Thyroid gland (tissue), 4 donors: Measurements from ENCODE around the gene MAN1B1. TPM values are rescaled to one million over a fixed set of nuclear protein-coding genes. Genes with fewer than 3 reads are reported as not detected.

Source experiments
- DNase-seq, 2 donors: peaks; one replicate each; pipeline ENCODE4 v3.0.0-alpha.2; 2019
- H3K27ac ChIP-seq, 3 donors: fragments of 200-600 bp; sonication (generic); 1 replicate in 2 of 3; 2 replicates in 1 of 3; pipeline ENCODE4 v1.5.1; 2016 to 2019; ENCODE audit warnings: mild to moderate bottlenecking in 1 of 3, moderate library complexity in 1 of 3
- H3K27me3 ChIP-seq: fragments of 200-600 bp; sonication (generic); one replicate; pipeline ENCODE4 v1.5.1; 2019
- H3K36me3 ChIP-seq, 2 donors: fragments of 200-600 bp; sonication (generic); one replicate each; pipeline ENCODE4 v1.5.1; 2016 to 2019
- H3K4me1 ChIP-seq, 2 donors: fragments of 200-600 bp; sonication (generic); one replicate each; pipeline ENCODE4 v1.5.1; 2017 to 2019
- H3K4me3 ChIP-seq, 3 donors: fragments of 200-600 bp; sonication (generic); replicated peaks in 1 of 3; 1 replicate in 2 of 3; 2 replicates in 1 of 3; pipeline ENCODE4 v1.5.1; 2016; ENCODE audit warnings: mild to moderate bottlenecking in 1 of 3
- H3K9me3 ChIP-seq: fragments of 200-600 bp; sonication (generic); one replicate; pipeline ENCODE4 v1.5.1; 2017
- POLR2A ChIP-seq, 2 donors: fragments of 450-650 bp; IDR thresholded peaks; one replicate each; pipeline ENCODE4 v1.6.1; 2017; ENCODE audit warnings: antibody characterized with exemption in 2 of 2, mild to moderate bottlenecking in 2 of 2, moderate library complexity in 1 of 2
- WGBS, 2 donors: methylation state at CpG; one replicate each; pipeline ENCODE4 v1.1.5; 2017; 5-methylcytosine and 5-hydroxymethylcytosine counted together
- intact Hi-C: fragments of 100-400 bp; cut with DNase I; formaldehyde crosslinking; loops from one replicate; pipeline ENCODE4 v1.15.1; 2023
- total RNA-seq, 4 donors: library from RNA; depleted of rRNA; stranded (reverse); fragments of >200 nt; gene quantifications; one replicate each; pipeline ENCODE4 v1.2.3, GENCODE V29; 2016
- TF ChIP-seq, protein P1 (sequence below), 6 experiments: fragments of 200-600 bp in 3 of 6; fragments of 450-650 bp in 3 of 6; sonication (generic) in 3 of 6; IDR thresholded peaks; one replicate each; pipeline ENCODE4 v1.5.1; 2016 to 2019; ENCODE audit warnings: antibody characterized with exemption in 6 of 6, mild to moderate bottlenecking in 2 of 6, inconsistent platforms in 1 of 6, moderate library complexity in 1 of 6

The MAN1B1 gene
- total RNA-seq, 4 donors from 2014 or later: 48.2 to 73.8 (median 67.2) TPM

DNA sequence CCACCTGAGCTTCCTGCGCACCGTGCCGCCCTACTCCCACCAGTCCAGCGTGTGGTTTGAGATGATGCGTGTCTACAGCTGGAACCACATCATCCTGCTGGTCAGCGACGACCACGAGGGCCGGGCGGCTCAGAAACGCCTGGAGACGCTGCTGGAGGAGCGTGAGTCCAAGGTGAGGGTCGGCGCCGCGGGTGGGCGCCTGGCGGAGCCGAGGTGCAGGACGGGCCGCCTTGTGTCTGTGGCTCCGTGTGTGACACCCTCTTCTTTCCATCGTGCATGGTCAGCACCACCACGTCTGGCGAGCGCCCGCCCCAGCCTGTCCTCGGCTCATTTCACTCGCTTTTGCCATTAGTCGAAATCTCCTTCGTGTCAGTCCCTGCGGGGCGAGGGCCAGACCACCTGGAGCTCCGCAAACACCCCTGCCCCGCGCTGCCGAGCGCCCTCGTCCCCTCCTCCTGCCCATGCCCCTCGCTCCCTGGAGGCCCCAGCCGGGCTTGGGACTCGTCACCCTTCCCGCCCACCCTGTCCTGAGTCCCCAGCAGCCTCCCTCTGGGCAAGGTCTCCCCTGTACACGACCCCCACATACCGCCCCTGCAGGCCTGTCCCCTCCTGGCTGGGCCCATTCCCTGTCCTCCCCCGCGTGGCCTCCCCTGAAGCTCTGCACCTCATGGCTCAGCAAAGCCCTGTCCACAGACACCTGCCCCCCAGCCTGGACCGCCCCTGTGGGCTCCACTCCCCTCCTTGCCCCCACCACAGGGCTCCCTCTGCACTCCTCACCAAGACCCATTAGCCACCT lies 59.1 kb downstream of the MAN1B1 start:
- WGBS, 2 donors: 50 to 67% methylated on average over 18 to 33 of the region's 49 CpGs
- no peak for DNase-seq
- no peak for TF ChIP-seq POLR2A (IDR thresholded peaks at IDR 0.05)
- TF ChIP-seq, protein P1, sequence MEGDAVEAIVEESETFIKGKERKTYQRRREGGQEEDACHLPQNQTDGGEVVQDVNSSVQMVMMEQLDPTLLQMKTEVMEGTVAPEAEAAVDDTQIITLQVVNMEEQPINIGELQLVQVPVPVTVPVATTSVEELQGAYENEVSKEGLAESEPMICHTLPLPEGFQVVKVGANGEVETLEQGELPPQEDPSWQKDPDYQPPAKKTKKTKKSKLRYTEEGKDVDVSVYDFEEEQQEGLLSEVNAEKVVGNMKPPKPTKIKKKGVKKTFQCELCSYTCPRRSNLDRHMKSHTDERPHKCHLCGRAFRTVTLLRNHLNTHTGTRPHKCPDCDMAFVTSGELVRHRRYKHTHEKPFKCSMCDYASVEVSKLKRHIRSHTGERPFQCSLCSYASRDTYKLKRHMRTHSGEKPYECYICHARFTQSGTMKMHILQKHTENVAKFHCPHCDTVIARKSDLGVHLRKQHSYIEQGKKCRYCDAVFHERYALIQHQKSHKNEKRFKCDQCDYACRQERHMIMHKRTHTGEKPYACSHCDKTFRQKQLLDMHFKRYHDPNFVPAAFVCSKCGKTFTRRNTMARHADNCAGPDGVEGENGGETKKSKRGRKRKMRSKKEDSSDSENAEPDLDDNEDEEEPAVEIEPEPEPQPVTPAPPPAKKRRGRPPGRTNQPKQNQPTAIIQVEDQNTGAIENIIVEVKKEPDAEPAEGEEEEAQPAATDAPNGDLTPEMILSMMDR (IDR thresholded peaks at IDR 0.05): no peak
- no peak overlapping the region for H3K27ac ChIP-seq
- H3K4me1 ChIP-seq: no peaks in the 10 kb centered on the region
- no peaks in the 10 kb centered on the region for H3K9me3 ChIP-seq
- no peaks in the 10 kb centered on the region for H3K36me3 ChIP-seq
- intact Hi-C loops: no loop called here
- H3K27me3 ChIP-seq: no peaks in the 10 kb centered on the region
- no peak overlapping the region for H3K4me3 ChIP-seq

DNA sequence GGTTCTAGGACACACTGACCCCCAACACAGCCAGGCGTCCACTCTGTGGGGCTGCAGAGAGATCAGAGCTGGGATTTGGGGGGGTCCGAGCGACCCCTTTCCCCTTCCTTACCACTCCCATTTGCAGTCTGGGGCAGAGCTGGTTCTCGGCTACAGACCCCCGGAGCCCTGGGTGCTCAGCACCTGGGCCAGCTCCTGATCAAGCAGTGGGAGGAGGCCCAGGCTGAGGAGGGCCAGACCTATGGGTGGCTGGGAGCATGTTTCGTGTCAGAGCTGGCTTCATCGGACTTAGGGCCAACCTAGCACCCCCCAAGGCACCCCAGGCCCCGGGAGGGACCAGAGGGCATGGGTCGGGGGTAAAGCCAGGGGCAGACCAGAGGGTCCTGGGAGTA lies 59.7 kb downstream of the MAN1B1 start:
- TF ChIP-seq, protein P1 (IDR thresholded peaks at IDR 0.05): no peak
- no peak for TF ChIP-seq POLR2A (IDR thresholded peaks at IDR 0.05)
- H3K27me3 ChIP-seq: no peaks in the 10 kb centered on the region
- H3K36me3 ChIP-seq: no peaks in the 10 kb centered on the region
- WGBS, 2 donors: 41 to 56% methylated on average over 5 to 9 of the region's 9 CpGs
- intact Hi-C loops: no loop called here
- no peaks in the 10 kb centered on the region for H3K9me3 ChIP-seq
- no peak overlapping the region for H3K4me3 ChIP-seq
- H3K27ac ChIP-seq: no peak overlapping the region
- no peak for DNase-seq
- no peaks in the 10 kb centered on the region for H3K4me1 ChIP-seq

DNA sequence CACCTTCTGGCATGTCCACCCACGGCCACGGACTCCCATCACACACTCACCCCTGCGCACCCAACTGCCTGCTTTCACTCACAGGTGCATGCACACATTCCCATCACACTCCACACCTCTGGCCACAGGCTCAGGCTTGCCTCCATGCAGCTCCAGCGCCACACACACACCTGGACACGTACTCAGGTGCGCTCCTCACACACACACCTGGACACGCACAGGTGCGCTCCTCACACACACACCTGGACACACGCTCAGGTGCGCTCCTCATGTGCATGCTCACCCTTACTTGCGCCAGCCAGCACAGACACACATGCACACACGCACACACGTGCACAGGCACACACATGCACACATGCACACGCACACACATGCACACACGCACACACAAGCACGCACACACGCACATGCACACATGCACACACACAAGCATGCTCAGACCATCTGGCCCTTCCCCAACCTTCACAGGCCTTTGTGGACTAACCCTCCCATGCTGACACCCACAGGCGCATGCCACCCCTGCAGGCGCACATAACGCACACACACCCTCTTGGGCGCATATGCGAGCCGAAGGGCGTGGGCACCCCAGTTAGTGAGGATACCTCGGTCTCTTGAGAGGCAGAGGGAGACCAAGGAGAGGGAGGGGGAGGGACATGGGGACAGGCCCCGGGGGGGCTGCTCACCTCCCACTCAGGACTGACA lies 60.5 kb downstream of the MAN1B1 start:
- Histone ChIP-seq H3K9me3 (no peaks in the 10 kb centered on the region), H3K4me1 (no peaks in the 10 kb centered on the region), H3K27me3 (no peaks in the 10 kb centered on the region), H3K36me3 (no peaks in the 10 kb centered on the region), H3K4me3 (no peak overlapping the region), H3K27ac (no peak overlapping the region)
- TF ChIP-seq, protein P1 (IDR thresholded peaks at IDR 0.05): no peak
- TF ChIP-seq POLR2A (IDR thresholded peaks at IDR 0.05): no peak
- WGBS, 2 donors: 88 to 92% methylated on average over 19 to 20 of the region's 26 CpGs
- intact Hi-C loops: no loop called here
- no peak for DNase-seq

DNA sequence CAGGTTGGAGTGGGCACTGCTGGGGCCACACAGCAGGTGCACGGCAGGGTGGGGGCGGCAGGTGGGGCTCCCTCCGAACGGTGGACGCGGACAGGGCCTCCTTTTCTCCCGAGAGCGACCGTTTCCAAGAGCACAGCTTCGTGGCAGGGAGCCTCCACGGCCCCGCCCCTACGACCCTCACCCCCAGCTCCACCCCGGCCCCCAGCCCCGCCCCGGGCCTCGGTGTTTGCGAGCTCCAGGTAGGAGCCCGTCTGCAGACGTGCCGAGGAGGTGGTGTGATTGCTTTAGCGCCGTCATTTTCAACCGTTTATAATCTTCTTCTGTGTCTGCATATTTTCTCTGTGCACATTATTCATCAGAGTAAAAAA lies 61.0 kb downstream of the MAN1B1 start:
- WGBS, 2 donors: 29 to 36% methylated on average over 20 to 21 of the region's 24 CpGs
- Histone ChIP-seq H3K36me3 (no peaks in the 10 kb centered on the region), H3K27me3 (no peaks in the 10 kb centered on the region), H3K4me1 (no peaks in the 10 kb centered on the region), H3K4me3 (no peak overlapping the region), H3K9me3 (no peaks in the 10 kb centered on the region), H3K27ac (no peak overlapping the region)
- TF ChIP-seq, protein P1 (IDR thresholded peaks at IDR 0.05): no peak
- TF ChIP-seq POLR2A (IDR thresholded peaks at IDR 0.05): no peak
- DNase-seq: no peak
- intact Hi-C loops: no loop called here

DNA sequence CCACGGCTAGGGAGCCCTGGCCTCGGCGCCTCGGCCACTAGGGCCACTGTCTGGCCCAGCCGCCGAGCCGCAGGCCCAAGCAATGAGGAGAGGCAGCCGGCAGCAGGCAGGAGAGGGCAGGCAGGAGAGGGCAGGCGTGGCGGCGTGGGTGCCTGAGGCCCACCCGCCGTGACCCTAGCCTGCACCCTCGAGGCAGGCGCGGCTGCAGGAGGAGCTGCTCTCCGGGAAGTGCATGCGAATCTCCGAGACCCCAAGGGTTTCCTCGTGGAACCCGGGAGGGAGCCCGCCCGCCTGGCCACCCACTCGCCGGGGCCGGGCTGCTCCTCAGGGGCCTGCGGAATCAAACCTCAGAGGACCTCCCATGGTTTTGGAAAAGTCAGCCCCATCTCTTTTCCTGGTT lies 61.5 kb downstream of the MAN1B1 start:
- 41 to 65% methylated on average over 11 to 23 of the region's 27 CpGs for WGBS, 2 donors
- Histone ChIP-seq H3K27ac (no peak overlapping the region), H3K4me1 (no peaks in the 10 kb centered on the region), H3K36me3 (no peaks in the 10 kb centered on the region), H3K4me3 (no peak overlapping the region), H3K27me3 (no peaks in the 10 kb centered on the region), H3K9me3 (no peaks in the 10 kb centered on the region)
- no peak for DNase-seq
- intact Hi-C loops: no loop called here
- TF ChIP-seq POLR2A (IDR thresholded peaks at IDR 0.05): no peak
- TF ChIP-seq, protein P1 (IDR thresholded peaks at IDR 0.05): no peak
